Mucosa of descending colon (tissue), 3 donors: ENCODE data around the gene ATP6V0E1. TPM values are rescaled to one million over a fixed set of nuclear protein-coding genes. Genes with fewer than 3 reads are reported as not detected.

ENCODE experiments used
- ATAC-seq: fragments of 200-7000 bp; cut with Tn5 transposase; one replicate; pipeline ENCODE4 v1.9.1; 2020; ENCODE audit warnings: mild to moderate bottlenecking, moderate library complexity
- DNase-seq, 3 donors: peaks; one replicate each; pipeline ENCODE4 v3.0.0-alpha.2; 2020
- H3K36me3 ChIP-seq: fragments of 200-600 bp; one replicate; pipeline ENCODE4 v1.8.0; 2021; ENCODE audit warnings: low read depth, mild to moderate bottlenecking
- H3K4me1 ChIP-seq: fragments of 200-600 bp; one replicate; pipeline ENCODE4 v1.8.0; 2021; ENCODE audit warnings: low read depth, mild to moderate bottlenecking
- H3K4me3 ChIP-seq: fragments of 200-600 bp; one replicate; pipeline ENCODE4 v1.8.0; 2021; ENCODE audit warnings: mild to moderate bottlenecking
- H3K9me3 ChIP-seq: fragments of 200-600 bp; one replicate; pipeline ENCODE4 v1.8.0; 2021; ENCODE audit warnings: mild to moderate bottlenecking
- intact Hi-C, 2 donors: fragments of 100-400 bp; cut with DNase I in 1 of 2; cut with micrococcal nuclease in 1 of 2; formaldehyde crosslinking; loops; one replicate each; pipeline versions ENCODE4 v1.11.0 to v1.11.1; 2022; cut with DNase I, micrococcal nuclease
- total RNA-seq, 3 donors: library from RNA; stranded (reverse); fragmentation: NEBNext Ultra II Directional in 2 of 3; extraction: Animal tissue kit (Norgen Biotek cat#: 25700) in 2 of 3; gene quantifications; one replicate each; pipeline versions ENCODE4 v1.2.1 to v1.2.4, GENCODE V29; 2021 to 2023
- TF ChIP-seq, protein P1 (sequence below): fragments of 200-600 bp; IDR thresholded peaks from one replicate; pipeline ENCODE4 v1.8.0; 2022; ENCODE audit warnings: antibody characterized with exemption, mild to moderate bottlenecking
- donor health status: DM: no; HTN: no; CAD: no; lungs with moderate emphysema.
- donor health status: DM: no; HTN: no; CAD: no.
- donor health status: DM: no; HTN: yes; CAD: no.

ATP6V0E1 gene
- total RNA-seq, 3 donors from 2014 or later = 174 to 194 (median 190) TPM

DNA sequence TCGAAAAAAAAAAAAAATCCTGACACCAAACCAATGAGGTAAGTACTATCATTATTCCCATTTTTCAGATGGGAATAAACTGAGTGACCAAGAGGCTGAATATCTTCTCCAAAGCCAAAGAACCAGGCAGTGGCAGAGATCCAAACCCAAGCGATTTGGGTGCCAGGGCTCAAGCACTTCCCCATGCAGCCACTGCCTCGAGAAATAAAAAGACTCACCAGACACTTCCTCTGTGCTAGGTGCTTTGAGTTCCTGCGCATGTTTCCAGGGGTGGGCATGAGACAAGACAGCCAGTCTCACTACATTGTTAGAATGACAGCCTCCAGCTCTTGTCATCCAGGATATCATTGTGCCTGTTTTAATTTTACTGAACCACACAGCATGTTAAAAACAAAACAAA is 26.6 kb upstream of the ATP6V0E1 start:
- peaks cover 5% of the 10 kb centered on the region for H3K4me1 ChIP-seq

DNA sequence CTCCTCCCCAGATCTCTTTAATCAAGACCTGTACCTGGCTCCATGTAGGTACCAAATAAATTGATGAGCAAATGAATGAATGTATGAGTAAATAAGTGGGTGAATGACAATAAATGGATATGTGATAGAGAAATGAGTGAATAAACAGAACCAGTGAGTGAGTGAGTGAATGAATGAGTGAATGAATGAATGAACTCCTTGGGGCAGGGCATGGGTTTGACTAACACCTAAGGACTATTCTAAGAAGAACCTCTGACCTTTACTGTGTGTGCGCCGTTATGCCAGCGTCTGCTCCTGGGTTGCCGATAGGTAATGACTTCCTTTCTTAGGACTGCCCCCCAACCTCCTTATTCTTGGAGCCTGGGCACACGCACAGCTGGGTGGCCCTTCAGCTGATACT is 26.1 kb upstream of the ATP6V0E1 start:
- no peaks in the 10 kb centered on the region for H3K9me3 ChIP-seq
- ATAC-seq (no peak), DNase-seq (no peak)
- no peaks in the 10 kb centered on the region for H3K36me3 ChIP-seq
- no peak overlapping the region for H3K4me3 ChIP-seq
- peaks cover 5% of the 10 kb centered on the region for H3K4me1 ChIP-seq
- intact Hi-C loops = no loop called here
- TF ChIP-seq, protein P1, sequence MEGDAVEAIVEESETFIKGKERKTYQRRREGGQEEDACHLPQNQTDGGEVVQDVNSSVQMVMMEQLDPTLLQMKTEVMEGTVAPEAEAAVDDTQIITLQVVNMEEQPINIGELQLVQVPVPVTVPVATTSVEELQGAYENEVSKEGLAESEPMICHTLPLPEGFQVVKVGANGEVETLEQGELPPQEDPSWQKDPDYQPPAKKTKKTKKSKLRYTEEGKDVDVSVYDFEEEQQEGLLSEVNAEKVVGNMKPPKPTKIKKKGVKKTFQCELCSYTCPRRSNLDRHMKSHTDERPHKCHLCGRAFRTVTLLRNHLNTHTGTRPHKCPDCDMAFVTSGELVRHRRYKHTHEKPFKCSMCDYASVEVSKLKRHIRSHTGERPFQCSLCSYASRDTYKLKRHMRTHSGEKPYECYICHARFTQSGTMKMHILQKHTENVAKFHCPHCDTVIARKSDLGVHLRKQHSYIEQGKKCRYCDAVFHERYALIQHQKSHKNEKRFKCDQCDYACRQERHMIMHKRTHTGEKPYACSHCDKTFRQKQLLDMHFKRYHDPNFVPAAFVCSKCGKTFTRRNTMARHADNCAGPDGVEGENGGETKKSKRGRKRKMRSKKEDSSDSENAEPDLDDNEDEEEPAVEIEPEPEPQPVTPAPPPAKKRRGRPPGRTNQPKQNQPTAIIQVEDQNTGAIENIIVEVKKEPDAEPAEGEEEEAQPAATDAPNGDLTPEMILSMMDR = no peak

More for the DNA sequence above, 26.6 kb upstream of the ATP6V0E1 start:
- Histone ChIP-seq H3K36me3 (no peaks in the 10 kb centered on the region), H3K9me3 (no peaks in the 10 kb centered on the region), H3K4me3 (no peak overlapping the region)
- ATAC-seq = no peak
- TF ChIP-seq, protein P1 = no peak
- DNase-seq = no peak
- intact Hi-C loops = no loop called here

DNA sequence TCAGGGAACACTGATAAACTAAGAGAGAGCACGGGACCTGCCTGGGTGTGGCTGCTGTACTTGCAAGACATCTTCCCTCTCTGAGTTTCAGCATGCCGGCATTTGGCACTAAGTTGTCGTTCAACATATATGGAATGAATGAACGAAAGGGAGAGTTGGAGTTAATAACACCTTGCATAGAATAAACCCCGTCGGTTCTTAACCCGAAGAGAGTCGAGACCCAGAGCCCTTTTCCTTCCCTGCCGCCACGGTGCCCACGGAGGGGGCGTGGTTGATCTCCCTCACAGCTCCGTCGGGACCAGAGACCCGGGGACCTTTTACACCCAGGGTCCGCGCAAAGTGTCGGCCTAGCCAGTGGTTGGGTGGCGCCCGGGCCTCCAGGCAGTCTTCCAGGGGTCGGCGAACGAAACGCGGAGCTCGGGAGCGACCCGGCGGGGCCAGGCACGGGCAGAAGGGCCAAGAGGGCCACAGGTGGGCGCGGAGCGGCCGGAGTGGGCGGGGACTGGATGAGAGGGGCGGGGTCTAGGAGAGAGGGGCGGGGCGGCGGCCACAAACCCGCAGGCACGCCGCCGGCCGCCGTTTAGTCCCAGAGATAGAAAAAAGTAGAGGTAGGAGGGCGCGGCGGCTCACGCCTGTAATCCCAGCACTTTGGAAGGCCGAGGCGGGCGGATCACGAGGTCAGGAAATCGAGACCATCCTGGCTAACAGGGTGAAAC is 25.1 kb upstream of the ATP6V0E1 start:
- Histone ChIP-seq H3K36me3 (no peaks in the 10 kb centered on the region), H3K4me1 (peaks cover 5% of the 10 kb centered on the region), H3K4me3 (peak overlapping the region; percentile 70), H3K9me3 (no peaks in the 10 kb centered on the region)
- TF ChIP-seq, protein P1 = no peak
- ATAC-seq = peak; percentile 90
- intact Hi-C loops = no loop called here
- DNase-seq = peak; percentile 76 to 82 (median 77)

DNA sequence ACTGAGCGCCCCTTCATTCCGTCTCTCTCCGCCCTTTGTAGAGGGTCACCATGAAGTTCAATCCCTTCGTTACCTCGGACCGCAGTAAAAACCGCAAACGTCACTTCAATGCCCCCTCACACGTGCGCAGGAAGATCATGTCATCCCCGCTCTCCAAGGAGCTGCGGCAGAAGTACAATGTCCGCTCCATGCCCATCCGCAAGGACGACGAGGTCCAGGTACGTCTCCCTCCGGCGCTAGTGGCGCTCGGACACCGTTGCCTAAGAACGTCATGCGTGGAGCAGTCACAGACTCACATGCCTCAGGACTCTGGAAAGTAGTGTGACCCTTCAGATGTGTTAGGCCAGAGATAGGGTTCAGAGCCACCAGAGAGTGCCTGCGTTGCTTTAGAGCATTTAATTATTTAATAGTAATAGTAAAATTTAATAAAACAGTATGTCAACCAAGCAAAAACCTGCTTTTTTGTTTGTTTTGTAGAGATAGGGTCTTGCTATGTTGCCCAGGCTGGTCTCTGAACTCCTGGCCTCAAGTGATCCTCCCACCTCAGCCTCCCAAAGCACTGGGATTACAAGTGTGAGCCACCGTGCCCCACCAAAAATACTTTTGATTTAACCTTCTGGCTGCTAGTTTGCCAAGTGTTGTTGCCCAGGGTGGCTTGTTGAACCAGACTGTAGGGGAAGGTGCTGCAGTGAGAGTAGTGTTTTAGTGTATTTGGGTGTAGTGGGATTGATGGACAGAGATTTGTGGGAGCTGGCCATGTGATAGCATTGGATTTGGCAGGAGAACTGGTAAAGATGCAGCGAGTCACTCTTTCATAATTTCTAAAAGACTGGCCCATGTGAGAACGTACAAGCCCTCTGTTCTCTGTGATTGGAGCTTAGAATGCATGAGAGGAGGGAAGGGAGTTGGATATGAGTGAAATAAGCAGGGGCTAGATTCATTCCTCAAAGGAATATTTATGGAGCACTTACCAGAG is 23.5 kb upstream of the ATP6V0E1 start:
- TF ChIP-seq, protein P1 = no peak
- H3K9me3 ChIP-seq = no peaks in the 10 kb centered on the region
- H3K4me3 ChIP-seq = peak overlapping the region; percentile 70
- H3K4me1 ChIP-seq = peaks cover 5% of the 10 kb centered on the region
- DNase-seq = no peak
- no peak for ATAC-seq
- no peaks in the 10 kb centered on the region for H3K36me3 ChIP-seq
- intact Hi-C loops = no loop called here

DNA sequence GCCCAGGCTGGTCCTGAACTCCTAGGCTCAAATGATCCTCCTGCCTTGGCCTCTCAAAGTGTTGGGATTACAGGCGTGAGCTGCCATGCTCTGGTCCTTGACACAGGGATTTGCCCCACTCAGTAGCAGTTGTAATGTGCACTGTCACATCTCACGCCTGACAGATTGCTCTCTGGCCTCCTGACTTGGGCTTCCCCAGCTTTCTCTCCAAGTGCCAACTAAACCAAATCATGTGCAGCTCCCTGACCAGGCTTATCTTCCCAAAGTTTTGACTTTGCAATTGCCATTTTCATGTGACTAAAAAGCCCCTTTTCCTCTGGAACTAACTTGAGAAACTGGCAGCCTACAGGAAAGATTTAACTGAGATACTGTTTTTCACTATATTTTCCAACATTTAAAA is 13.7 kb upstream of the ATP6V0E1 start:
- intact Hi-C loops = no loop called here
- no peak for DNase-seq

More for the DNA sequence above, 13.7 kb upstream of the ATP6V0E1 start:
- Histone ChIP-seq H3K9me3 (no peaks in the 10 kb centered on the region), H3K4me1 (no peaks in the 10 kb centered on the region), H3K4me3 (no peak overlapping the region), H3K36me3 (no peaks in the 10 kb centered on the region)
- ATAC-seq = no peak
- TF ChIP-seq, protein P1 = no peak
